Parathyroid adenoma (tissue), 2 donors: Measurements from ENCODE around the gene FBXO28.

ENCODE experiments used
- H2AFZ ChIP-seq: fragments of 300-600 bp; sonication (generic); one replicate; pipeline ENCODE4 v1.7.0; 2017; ENCODE audit warnings: antibody characterized with exemption, mild to moderate bottlenecking
- H3K27ac ChIP-seq: fragments of 300-600 bp; sonication (generic); one replicate; pipeline ENCODE4 v1.7.0; 2017
- H3K27me3 ChIP-seq: fragments of 300-600 bp; sonication (generic); one replicate; pipeline ENCODE4 v1.7.0; 2017; ENCODE audit warnings: low read length; ENCODE audit not compliant: control insufficient read depth, insufficient read depth
- H3K36me3 ChIP-seq: fragments of 300-600 bp; sonication (generic); one replicate; pipeline ENCODE4 v1.7.0; 2017; ENCODE audit warnings: low read length; ENCODE audit not compliant: control insufficient read depth, insufficient read depth
- H3K4me1 ChIP-seq: fragments of 300-600 bp; sonication (generic); one replicate; pipeline ENCODE4 v1.7.0; 2017; ENCODE audit warnings: control low read depth
- H3K4me2 ChIP-seq: fragments of 300-600 bp; sonication (generic); one replicate; pipeline ENCODE4 v1.7.0; 2017; ENCODE audit warnings: low read length
- H3K4me3 ChIP-seq: fragments of 300-600 bp; sonication (generic); one replicate; pipeline ENCODE4 v1.7.0; 2017; ENCODE audit warnings: low read depth, low read length
- H3K79me2 ChIP-seq: fragments of 300-600 bp; sonication (generic); one replicate; pipeline ENCODE4 v1.7.0; 2017; ENCODE audit warnings: control low read depth
- H3K9ac ChIP-seq: fragments of 300-600 bp; sonication (generic); one replicate; pipeline ENCODE4 v1.7.0; 2017; ENCODE audit warnings: mild to moderate bottlenecking
- H3K9me3 ChIP-seq: fragments of 300-600 bp; sonication (generic); one replicate; pipeline ENCODE4 v1.7.0; 2017; ENCODE audit warnings: low read length; ENCODE audit not compliant: control insufficient read depth
- TF ChIP-seq, protein P1 (sequence below): fragments of 300-600 bp; sonication (generic); IDR thresholded peaks from one replicate; pipeline ENCODE4 v1.7.0; 2017; ENCODE audit warnings: antibody characterized with exemption, mild to moderate bottlenecking
- donor health status: primary hyperparathyroidism.

Gene FBXO28

DNA sequence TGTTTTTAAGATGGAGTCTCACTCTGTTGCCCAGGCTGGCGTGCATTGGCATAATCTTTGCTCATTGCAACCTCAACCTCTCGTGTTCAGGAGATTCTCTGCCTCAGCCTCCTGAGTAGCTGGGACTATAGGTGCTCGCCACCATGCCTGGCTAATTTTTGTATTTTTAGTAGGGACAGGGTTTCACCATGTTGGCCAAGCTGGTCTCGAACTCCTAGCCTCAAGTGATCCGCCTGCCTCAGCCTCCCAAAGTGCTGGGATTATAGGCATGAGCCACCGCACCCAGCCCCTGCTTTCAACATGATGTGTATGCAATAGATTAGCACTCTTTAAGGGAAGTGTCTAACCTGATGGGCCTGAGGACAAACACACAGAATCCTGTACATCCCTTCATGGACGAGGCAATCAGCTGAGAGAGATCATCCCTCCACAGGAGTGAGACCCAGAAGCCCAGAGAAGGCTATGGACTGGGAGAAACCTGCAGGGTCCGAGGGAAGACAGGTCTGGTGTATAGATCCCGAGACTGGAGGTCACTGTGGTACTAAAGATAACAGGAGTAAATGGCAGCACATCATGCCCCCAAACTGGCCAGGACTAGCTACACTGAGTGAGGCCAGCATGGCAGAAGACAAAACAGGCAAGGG, 63.6 kb downstream of the FBXO28 start:
- no peaks in the 10 kb centered on the region for H3K79me2 ChIP-seq
- no peaks in the 10 kb centered on the region for H3K9me3 ChIP-seq
- no peak overlapping the region for H3K4me2 ChIP-seq
- no peak overlapping the region for H2AFZ ChIP-seq
- no peak overlapping the region for H3K27ac ChIP-seq
- H3K9ac ChIP-seq: no peak overlapping the region
- H3K27me3 ChIP-seq: no peaks in the 10 kb centered on the region
- no peaks in the 10 kb centered on the region for H3K4me1 ChIP-seq
- TF ChIP-seq, protein P1, sequence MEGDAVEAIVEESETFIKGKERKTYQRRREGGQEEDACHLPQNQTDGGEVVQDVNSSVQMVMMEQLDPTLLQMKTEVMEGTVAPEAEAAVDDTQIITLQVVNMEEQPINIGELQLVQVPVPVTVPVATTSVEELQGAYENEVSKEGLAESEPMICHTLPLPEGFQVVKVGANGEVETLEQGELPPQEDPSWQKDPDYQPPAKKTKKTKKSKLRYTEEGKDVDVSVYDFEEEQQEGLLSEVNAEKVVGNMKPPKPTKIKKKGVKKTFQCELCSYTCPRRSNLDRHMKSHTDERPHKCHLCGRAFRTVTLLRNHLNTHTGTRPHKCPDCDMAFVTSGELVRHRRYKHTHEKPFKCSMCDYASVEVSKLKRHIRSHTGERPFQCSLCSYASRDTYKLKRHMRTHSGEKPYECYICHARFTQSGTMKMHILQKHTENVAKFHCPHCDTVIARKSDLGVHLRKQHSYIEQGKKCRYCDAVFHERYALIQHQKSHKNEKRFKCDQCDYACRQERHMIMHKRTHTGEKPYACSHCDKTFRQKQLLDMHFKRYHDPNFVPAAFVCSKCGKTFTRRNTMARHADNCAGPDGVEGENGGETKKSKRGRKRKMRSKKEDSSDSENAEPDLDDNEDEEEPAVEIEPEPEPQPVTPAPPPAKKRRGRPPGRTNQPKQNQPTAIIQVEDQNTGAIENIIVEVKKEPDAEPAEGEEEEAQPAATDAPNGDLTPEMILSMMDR: no peak
- H3K36me3 ChIP-seq: no peaks in the 10 kb centered on the region
- H3K4me3 ChIP-seq: no peak overlapping the region

DNA sequence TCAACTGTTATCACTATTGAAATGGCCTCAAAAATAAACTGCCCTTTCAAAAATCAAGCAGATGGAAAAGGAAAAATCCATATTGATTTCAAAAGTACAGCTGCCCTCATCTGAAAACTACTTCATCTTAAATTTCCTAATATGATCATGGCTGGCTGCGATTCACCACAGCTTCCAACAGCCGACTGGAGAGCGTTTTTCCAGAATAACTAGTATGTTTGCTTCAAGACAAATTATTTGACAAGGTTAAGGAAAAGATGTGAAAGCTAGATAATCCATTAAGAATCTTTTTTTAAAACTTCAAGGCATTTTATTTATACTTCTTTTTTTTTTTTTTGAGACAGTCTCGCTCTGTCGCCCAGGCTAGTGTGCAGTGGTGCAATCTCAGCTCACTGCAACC, 65.0 kb downstream of the FBXO28 start:
- H3K9ac ChIP-seq: no peak overlapping the region
- no peaks in the 10 kb centered on the region for H3K4me1 ChIP-seq
- TF ChIP-seq, protein P1: no peak
- no peak overlapping the region for H2AFZ ChIP-seq
- no peaks in the 10 kb centered on the region for H3K36me3 ChIP-seq
- no peak overlapping the region for H3K4me2 ChIP-seq
- H3K4me3 ChIP-seq: no peak overlapping the region
- H3K27ac ChIP-seq: no peak overlapping the region
- H3K27me3 ChIP-seq: no peaks in the 10 kb centered on the region
- H3K9me3 ChIP-seq: no peaks in the 10 kb centered on the region
- no peaks in the 10 kb centered on the region for H3K79me2 ChIP-seq

DNA sequence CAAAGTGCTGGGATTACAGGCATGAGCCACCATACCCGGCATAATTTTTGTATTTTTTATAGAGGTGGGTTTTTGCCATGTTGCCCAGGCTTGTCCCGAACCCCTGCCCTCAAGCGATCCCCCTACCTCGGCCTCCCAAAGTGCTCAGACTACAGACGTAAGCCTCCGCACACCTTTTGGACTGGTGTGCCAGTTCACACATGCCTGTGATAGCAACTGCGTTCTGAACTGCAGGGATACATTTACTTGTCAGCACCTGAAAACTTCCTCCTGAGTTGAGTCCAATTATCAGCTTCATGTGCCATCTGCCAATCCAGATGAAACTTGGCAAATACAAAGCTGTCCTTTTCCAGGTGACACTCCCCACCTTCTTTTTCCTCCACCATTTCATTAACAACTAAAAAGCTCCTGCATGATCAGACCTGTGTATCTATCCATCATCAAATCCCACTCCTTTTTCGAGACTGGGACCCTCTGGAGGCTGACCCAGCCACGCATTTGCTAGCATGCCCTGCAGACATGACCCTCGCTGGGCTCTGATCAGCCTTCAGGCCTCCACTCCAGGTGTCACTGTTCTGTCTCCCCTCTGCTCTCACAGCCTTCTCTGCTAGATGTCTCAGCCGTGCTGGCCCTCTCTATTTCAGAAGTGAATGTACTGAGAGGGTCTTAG, 67.0 kb downstream of the FBXO28 start:
- no peaks in the 10 kb centered on the region for H3K4me1 ChIP-seq
- no peak overlapping the region for H3K27ac ChIP-seq
- no peak overlapping the region for H3K4me2 ChIP-seq
- TF ChIP-seq, protein P1: no peak
- H2AFZ ChIP-seq: no peak overlapping the region
- no peaks in the 10 kb centered on the region for H3K36me3 ChIP-seq
- H3K27me3 ChIP-seq: no peaks in the 10 kb centered on the region
- peaks cover 10% of the 10 kb centered on the region for H3K79me2 ChIP-seq
- H3K9me3 ChIP-seq: no peaks in the 10 kb centered on the region
- H3K4me3 ChIP-seq: no peak overlapping the region
- H3K9ac ChIP-seq: no peak overlapping the region

DNA sequence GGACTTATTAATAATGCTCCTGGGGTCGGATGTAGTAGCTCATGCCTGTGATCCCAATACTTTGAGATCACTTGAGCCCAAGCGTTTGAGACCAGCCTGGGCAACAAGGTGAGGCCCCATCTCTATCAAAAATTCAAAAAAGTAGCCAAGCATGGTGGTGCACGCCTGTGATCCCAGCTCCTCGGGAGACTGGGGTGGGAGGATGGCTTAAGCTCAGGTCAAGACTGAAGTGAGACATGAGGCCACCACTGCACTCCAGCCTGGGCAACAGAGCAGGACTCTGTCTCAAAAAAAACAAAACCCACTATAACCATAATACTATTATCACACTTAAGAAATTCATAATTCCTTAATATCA, 67.5 kb downstream of the FBXO28 start:
- peaks cover 10% of the 10 kb centered on the region for H3K79me2 ChIP-seq
- no peak overlapping the region for H3K4me3 ChIP-seq
- no peaks in the 10 kb centered on the region for H3K9me3 ChIP-seq
- no peak overlapping the region for H2AFZ ChIP-seq
- H3K4me1 ChIP-seq: no peaks in the 10 kb centered on the region
- no peaks in the 10 kb centered on the region for H3K36me3 ChIP-seq
- TF ChIP-seq, protein P1: no peak
- no peak overlapping the region for H3K4me2 ChIP-seq
- H3K27me3 ChIP-seq: no peaks in the 10 kb centered on the region
- H3K9ac ChIP-seq: no peak overlapping the region
- H3K27ac ChIP-seq: no peak overlapping the region
